Measurements from ENCODE around the gene LMAN1L.

LMAN1L gene

DNA sequence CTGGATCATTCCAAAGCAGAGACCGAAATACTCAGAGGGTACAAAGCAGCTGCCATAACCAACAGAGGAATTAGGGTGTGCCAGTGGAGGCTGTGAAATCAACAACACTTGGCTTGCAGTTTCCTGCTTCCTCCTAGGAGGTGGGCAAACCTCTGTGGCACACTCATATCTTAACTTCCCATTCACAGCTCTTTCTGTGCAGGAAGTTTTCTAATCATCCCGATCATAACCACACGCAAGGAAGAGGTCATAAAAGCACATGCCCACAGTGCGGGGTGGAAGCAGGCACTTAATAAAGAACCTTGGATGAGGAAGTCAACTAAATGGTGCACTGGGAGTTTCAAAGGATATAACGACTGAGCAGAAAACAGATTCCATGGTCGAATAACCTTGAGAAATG, 55.4 kb downstream of the LMAN1L start:
- Histone ChIP-seq H3K9me3 (ENCODE audit: control extremely low read depth in 1 of 5, control insufficient read depth in 4 of 5, insufficient read depth in 2 of 5, low read depth in 1 of 5, low read length in 4 of 5) (no peaks in the 10 kb centered on the region), H3K4me3 (ENCODE audit: control insufficient read depth in 1 of 7, extremely low read depth in 1 of 7, insufficient read depth in 4 of 7, low read depth in 2 of 7, low read length in 6 of 7) (peak overlapping the region in 5 of 7 experiments; percentile 9 to 64 (median 43))
- CTCF ChIA-PET = interaction anchor here (0.8 to 6.6 kb wide), 6 partner anchors 8 to 204 kb away, joined by 3 to 67 read pairs (median 6); no protein-coding TSS in a partner anchor

DNA sequence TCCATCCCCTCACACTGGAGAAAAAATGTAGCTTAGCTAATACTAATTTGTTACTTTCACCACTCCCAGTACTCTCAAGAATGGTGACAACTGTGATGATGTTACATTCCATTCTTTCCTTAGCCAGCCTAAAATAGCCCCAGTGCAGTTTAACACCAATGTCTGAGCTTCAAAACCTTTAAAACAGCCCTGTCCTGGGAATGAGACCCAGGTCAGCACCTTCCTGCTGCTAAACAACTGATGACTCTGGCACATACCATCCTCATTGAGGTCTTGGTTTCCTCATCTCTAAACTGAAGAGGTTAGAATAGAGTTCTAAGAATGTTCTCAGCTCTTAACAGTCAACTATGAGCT, 56.7 kb downstream of the LMAN1L start:
- peak overlapping the region; percentile 44 to 98 for H3K27ac ChIP-seq (ENCODE audit: insufficient read depth in 1 of 2, low read depth in 1 of 2, low read length in 2 of 2, poor library complexity in 1 of 2, severe bottlenecking in 2 of 2)
- peak overlapping the region in 5 of 7 experiments; percentile 16 to 71 (median 50) for H3K4me3 ChIP-seq (ENCODE audit: control insufficient read depth in 1 of 7, extremely low read depth in 1 of 7, insufficient read depth in 4 of 7, low read depth in 2 of 7, low read length in 6 of 7)
- peaks cover 36 to 89% (median 85%) of the 10 kb centered on the region in 4 experiments for H3K4me1 ChIP-seq (ENCODE audit: control extremely low read depth in 1 of 4, control insufficient read depth in 4 of 4, insufficient read depth in 4 of 4, low read length in 3 of 4)
- ChIA-PET POLR2A (interaction anchor here (0.9 to 4.1 kb wide), 9 partner anchors 9 to 306 kb away, joined by 3 to 24 read pairs (median 7); partner anchors contain the start of genes FAM219B and ULK3), CTCF (interaction anchor here (1.0 to 6.6 kb wide), 13 partner anchors 9 to 100 kb away, joined by 3 to 67 read pairs (median 5); partner anchors contain the start of genes MPI and ULK3)
- H3K27me3 ChIP-seq (replicated peaks in 2 of 5; ENCODE audit: control insufficient read depth in 4 of 5, insufficient read depth in 5 of 5, low read length in 4 of 5) = no peaks in the 10 kb centered on the region
- peaks cover 0 to 10% (median 2%) of the 10 kb centered on the region in 4 experiments for H3K36me3 ChIP-seq (ENCODE audit: control insufficient read depth in 4 of 4, insufficient read depth in 4 of 4, low read length in 3 of 4)
- no peaks in the 10 kb centered on the region for H3K9me3 ChIP-seq (ENCODE audit: control extremely low read depth in 1 of 5, control insufficient read depth in 4 of 5, insufficient read depth in 2 of 5, low read depth in 1 of 5, low read length in 4 of 5)
- no peak for DNase-seq

More for the DNA sequence above, 55.4 kb downstream of the LMAN1L start:
- Histone ChIP-seq H3K27me3 (replicated peaks in 2 of 5; ENCODE audit: control insufficient read depth in 4 of 5, insufficient read depth in 5 of 5, low read length in 4 of 5) (no peaks in the 10 kb centered on the region), H3K4me1 (ENCODE audit: control extremely low read depth in 1 of 4, control insufficient read depth in 4 of 4, insufficient read depth in 4 of 4, low read length in 3 of 4) (peaks cover 40 to 92% (median 88%) of the 10 kb centered on the region in 4 experiments), H3K27ac (ENCODE audit: insufficient read depth in 1 of 2, low read depth in 1 of 2, low read length in 2 of 2, poor library complexity in 1 of 2, severe bottlenecking in 2 of 2) (peak overlapping the region; percentile 33 to 98), H3K36me3 (ENCODE audit: control insufficient read depth in 4 of 4, insufficient read depth in 4 of 4, low read length in 3 of 4) (peaks cover 0 to 12% (median 3%) of the 10 kb centered on the region in 4 experiments)
- POLR2A ChIA-PET = interaction anchor here (0.5 to 4.1 kb wide), 5 partner anchors 9 to 90 kb away, joined by 3 to 23 read pairs (median 3); partner anchors contain the start of gene ULK3
- peak; percentile 88 to 94 (median 92) for DNase-seq
- whole genome bisulfite sequencing (ENCODE audit: insufficient coverage) = 0% methylated on average over 5 of the region's 6 CpGs

DNA sequence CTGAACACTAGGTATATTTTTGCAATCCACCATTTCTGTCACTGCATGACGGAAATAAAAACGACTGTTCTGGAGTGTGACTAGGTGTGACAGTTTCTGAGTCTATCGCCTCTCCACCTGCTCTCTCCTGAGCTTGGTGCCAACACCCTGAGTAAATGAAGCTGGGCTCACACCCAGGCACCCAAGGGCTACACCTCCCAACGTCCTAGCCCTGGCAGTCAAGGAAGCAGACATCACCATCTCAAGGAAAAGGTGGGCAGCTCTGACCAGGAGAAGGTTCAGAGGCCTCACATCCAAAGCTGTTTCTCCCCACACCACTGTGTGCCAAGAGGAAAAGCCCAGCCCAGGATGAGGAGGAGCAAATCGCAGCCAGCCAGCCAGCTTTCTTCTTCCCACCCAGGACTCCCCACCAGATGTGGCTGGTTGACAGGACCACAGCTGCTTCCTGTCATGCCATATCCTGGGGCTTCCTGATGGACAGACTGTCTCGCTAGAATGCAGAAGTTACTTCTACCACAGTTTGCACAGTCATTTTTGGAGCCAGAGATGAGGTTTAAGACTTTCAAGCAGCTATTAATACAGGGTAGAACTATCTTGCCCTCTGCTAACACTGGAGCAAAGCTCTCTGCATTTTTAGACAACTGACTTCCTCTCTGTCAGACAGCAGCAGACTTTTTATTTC, 57.2 kb downstream of the LMAN1L start:
- POLR2A ChIA-PET = interaction anchor here (0.8 to 4.1 kb wide), 11 partner anchors 10 to 306 kb away, joined by 3 to 24 read pairs (median 7); partner anchors contain the start of genes FAM219B, MPI and ULK3
- 3% methylated on average over 5 of the region's 6 CpGs for WGBS (ENCODE audit: insufficient coverage)
- Histone ChIP-seq H3K27me3 (replicated peaks in 2 of 5; ENCODE audit: control insufficient read depth in 4 of 5, insufficient read depth in 5 of 5, low read length in 4 of 5) (no peaks in the 10 kb centered on the region), H3K4me1 (ENCODE audit: control extremely low read depth in 1 of 4, control insufficient read depth in 4 of 4, insufficient read depth in 4 of 4, low read length in 3 of 4) (peaks cover 36 to 84% (median 80%) of the 10 kb centered on the region in 4 experiments), H3K9me3 (ENCODE audit: control extremely low read depth in 1 of 5, control insufficient read depth in 4 of 5, insufficient read depth in 2 of 5, low read depth in 1 of 5, low read length in 4 of 5) (no peaks in the 10 kb centered on the region), H3K36me3 (ENCODE audit: control insufficient read depth in 4 of 4, insufficient read depth in 4 of 4, low read length in 3 of 4) (peaks cover 0 to 7% (median 1%) of the 10 kb centered on the region in 4 experiments), H3K27ac (ENCODE audit: insufficient read depth in 1 of 2, low read depth in 1 of 2, low read length in 2 of 2, poor library complexity in 1 of 2, severe bottlenecking in 2 of 2) (peak overlapping the region; percentile 56 to 98), H3K4me3 (ENCODE audit: control insufficient read depth in 1 of 7, extremely low read depth in 1 of 7, insufficient read depth in 4 of 7, low read depth in 2 of 7, low read length in 6 of 7) (peak overlapping the region in 5 of 7 experiments; percentile 38 to 87 (median 71))
- CTCF ChIA-PET = interaction anchor here (0.8 to 6.6 kb wide), 20 partner anchors 10 to 237 kb away, joined by 3 to 67 read pairs (median 4); partner anchors contain the start of genes FAM219B, MPI and ULK3
- peak; percentile 95 to 99 (median 99) for DNase-seq

DNA sequence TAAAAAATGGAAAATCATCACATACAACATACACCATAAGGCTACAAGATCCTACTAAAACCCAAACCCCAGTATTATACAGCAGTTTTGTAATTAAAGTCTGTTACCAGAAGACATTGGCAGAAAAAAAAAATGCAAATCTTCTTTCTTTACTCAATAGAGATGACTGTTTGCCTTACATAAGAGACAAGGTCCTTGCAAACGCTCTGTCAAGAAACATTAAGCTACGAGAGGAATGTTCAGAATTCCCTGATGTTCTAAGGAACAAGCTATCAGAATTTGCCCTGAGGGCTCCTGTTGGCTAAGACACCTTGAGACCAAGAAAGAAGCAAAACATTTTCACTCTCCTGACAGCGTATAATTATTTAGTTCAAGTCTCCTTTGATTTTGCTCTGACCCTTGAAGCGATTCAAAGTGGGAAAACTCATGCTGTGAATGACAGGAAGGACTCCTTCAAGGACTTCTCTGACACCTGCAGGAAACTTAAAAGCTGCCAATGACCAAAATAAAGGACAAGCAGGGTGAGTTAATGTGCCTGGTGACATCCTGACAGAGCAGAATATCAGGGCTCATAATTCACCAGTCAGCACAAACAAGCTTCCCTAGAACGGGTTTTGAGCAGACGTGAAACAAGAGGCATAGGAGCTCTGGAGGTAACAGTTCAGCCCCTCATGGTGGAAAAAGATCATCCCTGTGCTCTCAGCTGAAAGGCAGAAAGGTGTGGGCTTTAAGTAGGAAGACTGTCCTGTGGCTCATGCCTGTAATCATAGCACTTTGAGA, 58.0 kb downstream of the LMAN1L start:
- Histone ChIP-seq H3K4me1 (ENCODE audit: control extremely low read depth in 1 of 4, control insufficient read depth in 4 of 4, insufficient read depth in 4 of 4, low read length in 3 of 4) (peaks cover 36 to 79% (median 76%) of the 10 kb centered on the region in 4 experiments), H3K4me3 (ENCODE audit: control insufficient read depth in 1 of 7, extremely low read depth in 1 of 7, insufficient read depth in 4 of 7, low read depth in 2 of 7, low read length in 6 of 7) (peak overlapping the region in 6 of 7 experiments; percentile 38 to 87 (median 68)), H3K36me3 (ENCODE audit: control insufficient read depth in 4 of 4, insufficient read depth in 4 of 4, low read length in 3 of 4) (peaks cover 0 to 7% (median 1%) of the 10 kb centered on the region in 4 experiments), H3K9me3 (ENCODE audit: control extremely low read depth in 1 of 5, control insufficient read depth in 4 of 5, insufficient read depth in 2 of 5, low read depth in 1 of 5, low read length in 4 of 5) (no peaks in the 10 kb centered on the region), H3K27me3 (replicated peaks in 2 of 5; ENCODE audit: control insufficient read depth in 4 of 5, insufficient read depth in 5 of 5, low read length in 4 of 5) (no peaks in the 10 kb centered on the region), H3K27ac (ENCODE audit: insufficient read depth in 1 of 2, low read depth in 1 of 2, low read length in 2 of 2, poor library complexity in 1 of 2, severe bottlenecking in 2 of 2) (peak overlapping the region; percentile 56 to 98)
- WGBS (ENCODE audit: insufficient coverage) = 4% methylated on average over 6 of the region's 6 CpGs
- DNase-seq = peak in 2 of 3 donors; percentile 33 to 47
- CTCF ChIA-PET = interaction anchor here (0.6 to 6.6 kb wide), 20 partner anchors 11 to 236 kb away, joined by 3 to 67 read pairs (median 4); partner anchors contain the start of genes FAM219B, MPI and ULK3
- POLR2A ChIA-PET = interaction anchor here (0.6 to 4.1 kb wide), 14 partner anchors 11 to 305 kb away, joined by 3 to 24 read pairs (median 6); partner anchors contain the start of genes FAM219B, MPI and ULK3

DNA sequence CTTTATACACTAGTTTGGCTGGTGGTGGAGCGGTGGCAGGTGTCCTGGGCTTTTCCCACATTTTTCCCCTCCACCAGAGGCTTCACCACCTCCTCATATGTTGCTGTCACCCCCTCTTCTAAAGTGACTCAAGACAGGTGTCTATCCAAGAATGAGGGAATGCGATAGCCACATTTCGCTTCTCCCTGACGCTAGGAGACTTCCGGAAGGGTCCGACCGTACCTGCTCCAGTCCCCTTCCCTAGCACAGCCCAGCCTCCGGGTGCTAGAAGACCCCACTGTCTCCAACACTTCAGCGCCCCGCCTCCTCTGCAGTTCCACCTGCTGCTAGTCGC, 60.0 kb downstream of the LMAN1L start:
- DNase-seq = no peak
- Histone ChIP-seq H3K27me3 (replicated peaks in 2 of 5; ENCODE audit: control insufficient read depth in 4 of 5, insufficient read depth in 5 of 5, low read length in 4 of 5) (no peaks in the 10 kb centered on the region), H3K36me3 (ENCODE audit: control insufficient read depth in 4 of 4, insufficient read depth in 4 of 4, low read length in 3 of 4) (peaks cover 0 to under 1% (median 0%) of the 10 kb centered on the region in 4 experiments), H3K4me1 (ENCODE audit: control extremely low read depth in 1 of 4, control insufficient read depth in 4 of 4, insufficient read depth in 4 of 4, low read length in 3 of 4) (peaks cover 29 to 59% (median 56%) of the 10 kb centered on the region in 4 experiments), H3K4me3 (ENCODE audit: control insufficient read depth in 1 of 7, extremely low read depth in 1 of 7, insufficient read depth in 4 of 7, low read depth in 2 of 7, low read length in 6 of 7) (peak overlapping the region; percentile 73 to 97 (median 87)), H3K9me3 (ENCODE audit: control extremely low read depth in 1 of 5, control insufficient read depth in 4 of 5, insufficient read depth in 2 of 5, low read depth in 1 of 5, low read length in 4 of 5) (no peaks in the 10 kb centered on the region), H3K27ac (ENCODE audit: insufficient read depth in 1 of 2, low read depth in 1 of 2, low read length in 2 of 2, poor library complexity in 1 of 2, severe bottlenecking in 2 of 2) (peak overlapping the region; percentile 95 to 98)
- POLR2A ChIA-PET = interaction anchor here (0.8 to 1.8 kb wide), 3 partner anchors 14 to 29 kb away, joined by 3 to 4 read pairs (median 3); partner anchors contain the start of gene MPI
- 0% methylated on average over 9 of the region's 11 CpGs for WGBS (ENCODE audit: insufficient coverage)
- CTCF ChIA-PET = interaction anchor here (3.3 to 6.6 kb wide), 3 partner anchors 25 to 30 kb away, joined by 12 to 67 read pairs (median 37); partner anchors contain the start of gene ULK3

DNA sequence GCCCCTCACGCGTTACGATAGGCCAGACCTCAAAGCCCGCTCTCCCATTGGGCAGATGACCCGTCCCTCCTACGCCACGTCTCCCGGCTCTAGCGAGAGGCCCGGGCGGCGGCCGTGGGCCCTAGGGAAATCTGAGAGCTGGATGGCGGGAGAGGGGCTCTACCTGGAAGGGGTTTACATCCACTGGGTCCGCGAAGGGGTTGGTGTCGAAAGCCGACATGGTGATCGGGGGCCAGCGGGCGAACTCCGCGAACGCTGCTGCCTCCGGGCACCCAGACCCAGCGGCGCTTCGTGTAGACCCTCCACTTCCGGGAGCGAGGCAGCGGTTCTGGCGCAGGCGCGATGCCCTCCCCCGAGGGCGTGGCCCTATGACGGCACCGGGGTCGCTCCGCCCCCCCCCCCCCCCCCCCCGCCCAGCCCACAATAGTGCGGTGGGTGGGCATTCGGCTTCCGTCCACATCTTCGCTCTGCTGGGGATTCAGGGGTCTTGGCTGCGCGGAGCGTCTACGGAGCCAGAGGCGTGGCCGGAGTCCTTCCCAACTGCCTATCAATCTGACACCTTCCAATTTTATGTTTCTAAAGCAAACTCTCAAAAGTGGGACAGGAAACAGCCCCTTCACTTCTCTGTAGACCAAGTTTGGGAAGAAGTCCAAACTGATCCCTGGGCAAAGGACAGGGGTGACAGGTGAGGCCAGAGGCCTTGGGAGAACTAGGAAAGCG, 60.6 kb downstream of the LMAN1L start, which contains the start of gene SCAMP2:
TSS of gene SCAMP2 (minus strand) at position 330 of the 720 bp plus-strand sequence. CDS start at position 220, 110 bp downstream.
- CTCF ChIA-PET = interaction anchor here (1.0 to 3.3 kb wide), 3 partner anchors 11 to 29 kb away, joined by 4 to 22 read pairs (median 12); no protein-coding TSS in a partner anchor
- no peaks in the 10 kb centered on the region for H3K36me3 ChIP-seq (ENCODE audit: control insufficient read depth in 4 of 4, insufficient read depth in 4 of 4, low read length in 3 of 4)
- peaks cover 23 to 54% (median 51%) of the 10 kb centered on the region in 4 experiments for H3K4me1 ChIP-seq (ENCODE audit: control extremely low read depth in 1 of 4, control insufficient read depth in 4 of 4, insufficient read depth in 4 of 4, low read length in 3 of 4)
- H3K27me3 ChIP-seq (replicated peaks in 2 of 5; ENCODE audit: control insufficient read depth in 4 of 5, insufficient read depth in 5 of 5, low read length in 4 of 5) = no peaks in the 10 kb centered on the region
- H3K4me3 ChIP-seq (ENCODE audit: control insufficient read depth in 1 of 7, extremely low read depth in 1 of 7, insufficient read depth in 4 of 7, low read depth in 2 of 7, low read length in 6 of 7) = peak within 1 kb of the TSS; percentile 73 to 97 (median 87)
- H3K27ac ChIP-seq (ENCODE audit: insufficient read depth in 1 of 2, low read depth in 1 of 2, low read length in 2 of 2, poor library complexity in 1 of 2, severe bottlenecking in 2 of 2) = peak within 1 kb of the TSS; percentile 95 to 98
- 0% methylated on average over 15 of the region's 52 CpGs for WGBS (ENCODE audit: insufficient coverage)
- POLR2A ChIA-PET = interaction anchor here (0.8 to 1.8 kb wide), 4 partner anchors 14 to 28 kb away, joined by 3 to 4 read pairs (median 3); partner anchors contain the start of gene MPI
- peak; percentile 95 to 98 (median 97) for DNase-seq
- H3K9me3 ChIP-seq (ENCODE audit: control extremely low read depth in 1 of 5, control insufficient read depth in 4 of 5, insufficient read depth in 2 of 5, low read depth in 1 of 5, low read length in 4 of 5) = no peaks in the 10 kb centered on the region
